Measurements from ENCODE around the gene CUZD1.
"Not testable (repeated sequence)": the region's sequence is repeated elsewhere in the genome, so short reads cannot be mapped to it uniquely, and the experiment has no call there.

CUZD1 gene

GRCh38 chr10:122845783-122846332, at the start of gene CUZD1:
CUZD1 (minus strand) TSS chr10:122845857; CDS start chr10:122845843, 14 bp downstream.
- DNase-seq = no peak

- DNase-seq = no peak
Measured at GRCh38 chr10:122894261-122894944, 48.7 kb upstream of the CUZD1 start.

GRCh38 chr10:122884166-122884565, 38.5 kb upstream of the CUZD1 start:
- DNase-seq = no peak

GRCh38 chr10:122882766-122883165, 37.1 kb upstream of the CUZD1 start:
- no peak for DNase-seq

- peak; percentile 86 for DNase-seq
Measured at GRCh38 chr10:122879339-122880273, 33.9 kb upstream of the CUZD1 start, which contains the start of gene FAM24B. FAM24B (minus strand) TSS chr10:122879581; CDS start chr10:122850515, 29,066 bp downstream.

GRCh38 chr10:122878799-122879338, 33.2 kb upstream of the CUZD1 start:
- no peak for DNase-seq

- DNase-seq = no peak
Measured at GRCh38 chr10:122877264-122877663, 31.6 kb upstream of the CUZD1 start.

GRCh38 chr10:122876467-122876855, 30.8 kb upstream of the CUZD1 start:
- no peak for DNase-seq

GRCh38 chr10:122875843-122876466, 30.3 kb upstream of the CUZD1 start:
- DNase-seq = no peak

- not testable (repeated sequence) for DNase-seq
Measured at GRCh38 chr10:122871947-122872346, 26.3 kb upstream of the CUZD1 start.

- not testable (repeated sequence) for DNase-seq
Measured at GRCh38 chr10:122868768-122869167, 23.1 kb upstream of the CUZD1 start.

GRCh38 chr10:122866757-122867482, 21.3 kb upstream of the CUZD1 start:
- DNase-seq = not testable (repeated sequence)

GRCh38 chr10:122864901-122865300, 19.2 kb upstream of the CUZD1 start:
- no peak for DNase-seq

- no peak for DNase-seq
Measured at GRCh38 chr10:122864194-122864592, 18.5 kb upstream of the CUZD1 start.

- DNase-seq = no peak
Measured at GRCh38 chr10:122863216-122864193, 17.8 kb upstream of the CUZD1 start.

- no peak for DNase-seq
Measured at GRCh38 chr10:122861711-122862161, 16.1 kb upstream of the CUZD1 start.

- no peak for DNase-seq
Measured at GRCh38 chr10:122859527-122859926, 13.9 kb upstream of the CUZD1 start.

- DNase-seq = not testable (repeated sequence)
Measured at GRCh38 chr10:122858042-122858441, 12.4 kb upstream of the CUZD1 start.

- no peak for DNase-seq
Measured at GRCh38 chr10:122856902-122857301, 11.2 kb upstream of the CUZD1 start.

- DNase-seq = no peak
Measured at GRCh38 chr10:122855745-122856144, 10.1 kb upstream of the CUZD1 start.

GRCh38 chr10:122854648-122855047, 9.0 kb upstream of the CUZD1 start:
- no peak for DNase-seq
